Ovary (tissue), 9 donors: ENCODE data around the gene MYO3A. TPM values are rescaled to one million over a fixed set of nuclear protein-coding genes. Genes with fewer than 3 reads are reported as not detected.

Experiments used
- DNase-seq, 5 donors: peaks; one replicate each; pipeline ENCODE4 v3.0.0-alpha.2; 2019 to 2020
- H3K27ac ChIP-seq, 2 donors: fragments of 200-600 bp; one replicate each; pipeline versions ENCODE4 v1.5.1 to v1.8.0; 2019 to 2022
- H3K27me3 ChIP-seq: fragments of 200-600 bp; one replicate; pipeline ENCODE4 v1.8.0; 2022
- H3K36me3 ChIP-seq: fragments of 200-600 bp; sonication (generic); one replicate; pipeline ENCODE4 v1.5.1; 2019
- H3K4me1 ChIP-seq: one replicate; pipeline ENCODE4 v1.8.1; 2013; ENCODE audit warnings: mild to moderate bottlenecking, moderate library complexity; ENCODE audit not compliant: insufficient read depth
- H3K4me3 ChIP-seq: fragments of 200-600 bp; sonication (generic); one replicate; pipeline ENCODE4 v1.5.1; 2017
- H3K9me3 ChIP-seq, 2 donors: fragments of 200-600 bp in 1 of 2; sonication (generic) in 1 of 2; one replicate each; pipeline versions ENCODE4 v1.5.1 to v1.8.1; 2013 to 2019; ENCODE audit warnings: mild to moderate bottlenecking in 1 of 2, moderate library complexity in 1 of 2
- CTCF ChIP-seq, 3 donors: fragments of 450-650 bp in 2 of 3; fragments of 200-600 bp in 1 of 3; IDR thresholded peaks; one replicate each; pipeline versions ENCODE4 v1.5.1 to v1.8.0; 2016 to 2022; ENCODE audit warnings: antibody characterized with exemption in 3 of 3, mild to moderate bottlenecking in 1 of 3
- EP300 ChIP-seq: sonication (generic); formaldehyde crosslinking; IDR thresholded peaks from one replicate; pipeline ENCODE4 v1.6.1; 2017; ENCODE audit warnings: antibody characterized with exemption
- POLR2A ChIP-seq: fragments of 450-650 bp; IDR thresholded peaks from one replicate; pipeline ENCODE4 v1.6.1; 2017; ENCODE audit warnings: antibody characterized with exemption, mild to moderate bottlenecking, moderate library complexity
- WGBS, 3 donors: extraction: QIAGEN DNeasy Blood & Tissue Kit in 1 of 3; methylation state at CpG; one replicate each; pipeline versions ENCODE4 v1.1.5 to v1.1.7; 2013 to 2017; 5-methylcytosine and 5-hydroxymethylcytosine counted together
- intact Hi-C, 4 donors: fragments of 100-400 bp; cut with DNase I; formaldehyde crosslinking; loops; one replicate each; pipeline versions ENCODE4 v1.11.0 to v1.15.1; 2022 to 2023
- polyA plus RNA-seq, 2 donors: library from polyadenylated mRNA; stranded (reverse); fragments of 200-250 nt in 1 of 2; fragments of 350-450 nt in 1 of 2; fragmentation: Illumina TruSeq in 1 of 2; extraction: RNeasy Lipid Tissue Mini Kit (QIAGEN cat#74804) in 1 of 2; gene quantifications; one replicate each; pipeline ENCODE4 v1.2.3, GENCODE V29; 2013 to 2014
- total RNA-seq, 7 donors: library from RNA; depleted of rRNA in 2 of 7; stranded (reverse); fragments of >200 nt in 2 of 7; fragmentation: NEBNext Ultra II Directional in 3 of 7; extraction: Animal tissue kit (Norgen Biotek cat#: 25700) in 3 of 7; gene quantifications; one replicate each; pipeline versions ENCODE4 v1.1.0 to v1.2.4, GENCODE V29; 2016 to 2023
- donor health status: DM: no; HTN: no; CAD: no; lungs with moderate emphysema.
- donor health status: DM: no; HTN: no; CAD: no.
- donor health status: Bipolar disorder and iron deficiency.
- donor health status: DM: yes; HTN: yes; CAD: no.
- donor health status: DM: no; HTN: no; CAD: no.
- donor health status: DM: yes; HTN: yes; CAD: no.

The MYO3A gene
- total and polyA plus RNA-seq, 9 donors = 0.02 to 5.4 (median 0.15) TPM; not detected in 4

DNA sequence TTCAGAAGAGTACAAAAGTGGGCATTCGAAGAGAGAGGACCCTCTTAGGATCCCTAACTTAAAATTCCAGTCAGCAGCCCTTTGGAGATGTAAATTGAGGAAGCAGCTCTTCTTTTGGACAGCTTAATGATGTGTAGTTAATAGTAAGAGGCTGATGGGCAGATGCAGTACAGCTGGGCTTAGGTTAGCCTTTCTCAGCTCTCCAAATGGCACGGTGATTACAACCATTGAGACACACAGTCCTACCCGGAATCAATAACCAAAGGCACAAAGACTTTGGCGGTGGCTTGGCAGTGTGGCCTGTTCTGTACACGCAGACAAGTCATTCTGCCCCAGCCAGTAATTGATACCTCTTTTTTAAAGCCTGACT lies 309.3 kb downstream of the MYO3A start:
- no peak overlapping the region for H3K27ac ChIP-seq
- intact Hi-C loops = no loop called here
- H3K9me3 ChIP-seq = no peaks in the 10 kb centered on the region
- H3K4me3 ChIP-seq = no peak overlapping the region
- H3K4me1 ChIP-seq = no peaks in the 10 kb centered on the region
- H3K27me3 ChIP-seq = no peaks in the 10 kb centered on the region
- TF ChIP-seq EP300 (no peak), POLR2A (no peak), CTCF (IDR thresholded peaks at IDR 0.05) (no peak)
- DNase-seq = no peak
- H3K36me3 ChIP-seq = no peaks in the 10 kb centered on the region
- 22 to 38% (median 30%) methylated on average over 5 of the region's 5 CpGs for WGBS, 3 donors

DNA sequence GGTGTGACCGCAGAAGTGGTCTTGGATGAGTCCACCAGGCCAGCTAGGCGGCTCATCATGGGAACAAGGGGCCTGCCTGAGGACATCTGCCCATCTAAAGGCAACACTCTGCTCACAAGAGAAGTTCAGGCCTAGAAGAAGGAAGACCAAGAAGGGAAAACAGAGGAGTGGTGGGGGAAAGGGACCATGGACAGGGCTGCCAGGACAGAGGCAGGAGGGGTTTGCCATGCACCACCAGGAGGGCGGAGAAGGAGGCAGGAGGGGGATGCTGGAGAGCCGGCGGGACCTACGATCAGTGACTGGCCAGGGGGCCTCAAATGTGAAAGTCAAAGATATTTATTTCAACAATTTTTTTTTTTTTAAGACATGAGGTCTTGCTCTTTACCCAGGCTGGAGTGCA lies 315.7 kb downstream of the MYO3A start:
- H3K4me3 ChIP-seq = no peak overlapping the region
- no peaks in the 10 kb centered on the region for H3K27me3 ChIP-seq
- 77 to 85% (median 82%) methylated on average over 6 of the region's 6 CpGs for WGBS, 3 donors
- no peaks in the 10 kb centered on the region for H3K9me3 ChIP-seq
- intact Hi-C loops = no loop called here
- H3K27ac ChIP-seq = no peak overlapping the region
- no peaks in the 10 kb centered on the region for H3K36me3 ChIP-seq
- no peak for DNase-seq
- no peaks in the 10 kb centered on the region for H3K4me1 ChIP-seq
- TF ChIP-seq CTCF (IDR thresholded peaks at IDR 0.05) (no peak), EP300 (no peak), POLR2A (no peak)

DNA sequence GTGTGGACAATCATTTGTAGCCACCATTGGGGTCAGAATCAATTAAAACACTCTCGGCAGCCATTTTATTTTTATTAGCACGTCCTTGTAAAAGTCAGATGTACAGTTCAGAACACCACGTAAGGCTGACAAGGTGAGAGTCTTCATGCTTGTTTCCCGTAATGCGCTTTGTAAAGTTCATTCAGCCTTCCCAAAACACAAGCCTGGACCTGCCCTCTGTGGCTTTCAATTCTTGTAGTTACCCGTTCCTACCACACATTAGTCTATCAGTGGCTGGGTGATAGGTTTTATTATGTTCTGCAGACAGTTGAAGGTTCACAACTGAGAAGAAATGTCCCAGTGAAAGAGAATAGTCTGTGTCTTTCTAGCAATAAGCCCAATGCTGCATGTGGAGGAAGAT lies 317.9 kb downstream of the MYO3A start:
- intact Hi-C loops = no loop called here
- no peak overlapping the region for H3K4me3 ChIP-seq
- no peaks in the 10 kb centered on the region for H3K4me1 ChIP-seq
- WGBS, 3 donors = 83 to 88% (median 86%) methylated on average over 6 of the region's 6 CpGs
- TF ChIP-seq EP300 = no peak
- no peak for TF ChIP-seq CTCF (IDR thresholded peaks at IDR 0.05)
- no peak for TF ChIP-seq POLR2A
- no peaks in the 10 kb centered on the region for H3K27me3 ChIP-seq
- no peak overlapping the region for H3K27ac ChIP-seq
- no peaks in the 10 kb centered on the region for H3K36me3 ChIP-seq
- no peak for DNase-seq
- H3K9me3 ChIP-seq = no peaks in the 10 kb centered on the region

GRCh38 chr10:26254616-26255015 lies 320.6 kb downstream of the MYO3A start:
- Histone ChIP-seq H3K9me3 (no peaks in the 10 kb centered on the region), H3K27ac (no peak overlapping the region), H3K36me3 (no peaks in the 10 kb centered on the region), H3K27me3 (no peaks in the 10 kb centered on the region), H3K4me3 (no peak overlapping the region), H3K4me1 (no peaks in the 10 kb centered on the region)
- TF ChIP-seq EP300 (no peak), POLR2A (no peak), CTCF (IDR thresholded peaks at IDR 0.05) (no peak)
- intact Hi-C loops = no loop called here
- WGBS, 3 donors = 74 to 79% (median 74%) methylated on average over 7 of the region's 7 CpGs
- no peak for DNase-seq

DNA sequence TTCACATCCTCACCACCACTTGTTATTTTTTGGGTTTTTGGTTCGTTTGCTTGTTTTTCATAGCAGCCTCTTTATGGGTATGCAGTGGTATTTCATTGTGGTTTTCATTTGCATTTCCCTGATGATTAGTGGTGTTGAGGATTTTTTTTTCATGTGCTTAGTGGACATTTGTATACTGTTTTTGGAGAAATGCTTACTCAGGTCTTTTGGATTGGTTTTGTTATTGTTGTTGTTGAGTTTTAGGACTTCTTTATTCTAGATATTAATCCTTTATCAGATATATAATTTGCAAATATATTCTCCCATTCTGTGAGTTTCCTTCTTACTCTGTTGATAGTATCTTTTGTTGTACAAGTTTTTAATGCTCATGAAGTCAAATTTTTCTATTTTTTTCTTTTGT lies 325.3 kb downstream of the MYO3A start:
- intact Hi-C loops = no loop called here
- H3K27me3 ChIP-seq = no peaks in the 10 kb centered on the region
- H3K4me3 ChIP-seq = no peak overlapping the region
- H3K4me1 ChIP-seq = no peaks in the 10 kb centered on the region
- TF ChIP-seq EP300 = no peak
- TF ChIP-seq CTCF (IDR thresholded peaks at IDR 0.05) = no peak
- TF ChIP-seq POLR2A = no peak
- 28 to 32% (median 31%) methylated on average over 1 of the region's 1 CpG for WGBS, 3 donors
- H3K9me3 ChIP-seq = no peaks in the 10 kb centered on the region
- DNase-seq = no peak
- no peaks in the 10 kb centered on the region for H3K36me3 ChIP-seq
- H3K27ac ChIP-seq = no peak overlapping the region
